Naive thymus-derived CD8-positive, alpha-beta T cell (primary cell): ENCODE measurements around the gene SMG1. TPM values are rescaled to one million over a fixed set of nuclear protein-coding genes. Genes with fewer than 3 reads are reported as not detected.
"Not testable (repeated sequence)": the region's sequence is repeated elsewhere in the genome, so short reads cannot be mapped to it uniquely, and the experiment has no call there.

ENCODE experiments used
- ATAC-seq, 2 donors: fragments of 150-1000 bp; cut with Tn5 transposase in 1 of 2; sonication (Bioruptor Pico), chemical (Tn5 transposase) in 1 of 2; 1 replicate in 1 of 2; 2 replicates in 1 of 2; pipeline ENCODE4 v1.10.0; 2021; ENCODE audit warnings: mild to moderate bottlenecking in 2 of 2, moderate library complexity in 2 of 2
- POLR2A ChIA-PET: fragments of 350-600 bp; sonication (Branson Sonifier 250); formaldehyde crosslinking; loops from one replicate; lab custom pipeline; 2021; ENCODE audit warnings: antibody characterized with exemption; lab: Charles Lee
- DNase-seq, 10 donors: peaks; one replicate each; pipeline versions ENCODE4 v3.0.0 to v3.0.0-alpha.2; 2020 to 2022
- H3K27ac Mint-ChIP-seq, 10 donors: one replicate each; pipeline ENCODE4 v1.8.0; 2020 to 2022; ENCODE audit warnings: mild to moderate bottlenecking in 10 of 10, mixed read lengths in 10 of 10, moderate library complexity in 4 of 10, inconsistent platforms in 1 of 10
- H3K27me3 Mint-ChIP-seq, 5 donors: one replicate each; pipeline ENCODE4 v1.8.0; 2021 to 2022; ENCODE audit warnings: mixed read lengths in 5 of 5
- H3K36me3 Mint-ChIP-seq, 3 donors: one replicate each; pipeline ENCODE4 v1.8.0; 2020 to 2022; ENCODE audit warnings: mixed read lengths in 3 of 3, mild to moderate bottlenecking in 2 of 3, inconsistent platforms in 1 of 3
- H3K4me1 Mint-ChIP-seq, 4 donors: one replicate each; pipeline ENCODE4 v1.8.0; 2021 to 2022; ENCODE audit warnings: mixed read lengths in 4 of 4
- H3K4me3 Mint-ChIP-seq, 10 donors: one replicate each; pipeline ENCODE4 v1.8.0; 2020 to 2022; ENCODE audit warnings: mild to moderate bottlenecking in 10 of 10, mixed read lengths in 10 of 10, moderate library complexity in 6 of 10, inconsistent platforms in 1 of 10
- H3K9me3 Mint-ChIP-seq, 9 donors: one replicate each; pipeline ENCODE4 v1.8.0; 2020 to 2022; ENCODE audit warnings: mixed read lengths in 9 of 9, mild to moderate bottlenecking in 3 of 9, inconsistent platforms in 1 of 9, moderate library complexity in 1 of 9
- polyA plus RNA-seq, 3 donors: library from polyadenylated mRNA; unstranded; fragments of 300-500 nt; fragmentation: Illumina TruSeq; gene quantifications; one replicate each; pipeline ENCODE4 v1.2.3, GENCODE V29; 2021
- total RNA-seq, 8 experiments: library from RNA in 2 of 8; stranded (reverse) in 2 of 8; gene quantifications; one replicate each; pipeline ENCODE4 v1.2.3 and lab custom pipeline; 2021 to 2026

The SMG1 gene
- total and polyA plus RNA-seq, 5 experiments from 2014 or later, result 8.4 to 139 (median 16.5) TPM

- peak overlapping the region in 4 of 10 donors; percentile 36 to 74 (median 55) for H3K27ac Mint-ChIP-seq
- ATAC-seq (peak; percentile 84 to 93), DNase-seq (peak in 5 of 10 donors; percentile 25 to 56 (median 50))
- POLR2A ChIA-PET, result interaction anchor here (1.8 kb wide), 1 partner anchor 23 kb away, joined by 9 read pairs; the partner anchor contains the start of gene RPS15A
- not testable (repeated sequence) for H3K9me3 Mint-ChIP-seq, H3K36me3 Mint-ChIP-seq, H3K27me3 Mint-ChIP-seq
- H3K4me3 Mint-ChIP-seq, result peak overlapping the region in 4 of 10 donors; percentile 21 to 42 (median 38)
- H3K4me1 Mint-ChIP-seq, result peaks cover 6 to 21% (median 10%) of the 10 kb centered on the region in 4 donors
Observed at GRCh38 chr16:18767217-18767616, 159.0 kb downstream of the SMG1 start.

GRCh38 chr16:18762713-18763112 lies 163.5 kb downstream of the SMG1 start:
- DNase-seq, H3K9me3 Mint-ChIP-seq, H3K36me3 Mint-ChIP-seq, ATAC-seq, POLR2A ChIA-PET, H3K4me3 Mint-ChIP-seq, H3K27ac Mint-ChIP-seq, H3K27me3 Mint-ChIP-seq: not testable (repeated sequence)
- peaks cover 5 to 18% (median 9%) of the 10 kb centered on the region in 4 donors for H3K4me1 Mint-ChIP-seq

GRCh38 chr16:18759598-18760520 lies 166.3 kb downstream of the SMG1 start:
- peak overlapping the region in 1 of 10 donors; percentile 14 for H3K4me3 Mint-ChIP-seq
- H3K27me3 Mint-ChIP-seq, H3K36me3 Mint-ChIP-seq, POLR2A ChIA-PET, H3K9me3 Mint-ChIP-seq: not testable (repeated sequence)
- H3K27ac Mint-ChIP-seq, result peak overlapping the region in 2 of 10 donors; percentile 35 to 70
- ATAC-seq (peak; percentile 89 to 94), DNase-seq (peak in 9 of 10 donors; percentile 32 to 75 (median 59))
- peaks cover 11 to 21% (median 16%) of the 10 kb centered on the region in 4 donors for H3K4me1 Mint-ChIP-seq

- not testable (repeated sequence) for H3K36me3 Mint-ChIP-seq
Observed at GRCh38 chr16:18757960-18758660, 168.1 kb downstream of the SMG1 start.

GRCh38 chr16:18756639-18757038 lies 169.6 kb downstream of the SMG1 start:
- ATAC-seq, DNase-seq, POLR2A ChIA-PET, H3K9me3 Mint-ChIP-seq, H3K36me3 Mint-ChIP-seq, H3K27me3 Mint-ChIP-seq: not testable (repeated sequence)
- H3K4me3 Mint-ChIP-seq, result peak overlapping the region in 7 of 10 donors; percentile 13 to 60 (median 37)
- H3K27ac Mint-ChIP-seq, result peak overlapping the region in 7 of 10 donors; percentile 49 to 83 (median 75)
- H3K4me1 Mint-ChIP-seq, result peaks cover 11 to 21% (median 16%) of the 10 kb centered on the region in 4 donors

More at GRCh38 chr16:18757960-18758660, 168.1 kb downstream of the SMG1 start:
- H3K9me3 Mint-ChIP-seq, DNase-seq, POLR2A ChIA-PET, H3K27ac Mint-ChIP-seq, H3K27me3 Mint-ChIP-seq: not testable (repeated sequence)
- H3K4me1 Mint-ChIP-seq, result peaks cover 11 to 21% (median 16%) of the 10 kb centered on the region in 4 donors
- peak in 1 of 2 donors; percentile 28 for ATAC-seq
- H3K4me3 Mint-ChIP-seq, result peak overlapping the region in 1 of 10 donors; percentile 26

Other genes with a start within 250 kb of the SMG1 start
- gene RPS15A, start 136.1 kb downstream of the SMG1 start, total RNA-seq, result 1,000 to 10,000 TPM; 3,226 to 3,314 TPM
- gene RPS15A, start 136.1 kb downstream of the SMG1 start, polyA plus RNA-seq, result 1,000 to 10,000 TPM; 4,112 to 5,165 (median 4,927) TPM
- 100 to 1,000 TPM; 102 to 106 TPM for gene ARL6IP1, start 124.9 kb downstream of the SMG1 start, total RNA-seq
- gene ARL6IP1, start 124.9 kb downstream of the SMG1 start, polyA plus RNA-seq, result 100 to 1,000 TPM; 157 to 210 (median 169) TPM
- not detected for gene TMC7, start 57.5 kb upstream of the SMG1 start, total RNA-seq
- not detected for gene TMC7, start 57.5 kb upstream of the SMG1 start, polyA plus RNA-seq
- gene COQ7, start 141.2 kb upstream of the SMG1 start, total RNA-seq, result 10 to 100 TPM; 18.7 to 22.7 TPM
- gene COQ7, start 141.2 kb upstream of the SMG1 start, polyA plus RNA-seq, result 10 to 100 TPM; 12.6 to 14.0 (median 13.9) TPM
- gene ITPRIPL2, start 187.6 kb upstream of the SMG1 start, total RNA-seq, result under 1 TPM; 0.13 to 0.14 TPM
- gene ITPRIPL2, start 187.6 kb upstream of the SMG1 start, polyA plus RNA-seq, result under 1 TPM in 2 of 3 donors, not detected in 1; 0.20 to 0.23 TPM
- under 1 TPM; 0.52 to 0.62 TPM for gene SYT17, start 241.8 kb upstream of the SMG1 start, total RNA-seq
- gene SYT17, start 241.8 kb upstream of the SMG1 start, polyA plus RNA-seq, result not detected